ACC112 (cell line): ENCODE results near the gene TMEM132C.

Experiments used
- H2AFZ ChIP-seq: fragments of 200-600 bp; sonication (generic); one replicate; pipeline ENCODE4 v1.6.0; 2017; ENCODE audit warnings: antibody characterized with exemption, low read length; ENCODE audit not compliant: unreplicated experiment
- H3K27ac ChIP-seq: fragments of 200-600 bp; sonication (generic); 2 replicates; pipeline ENCODE4 v1.5.1; 2014; ENCODE audit warnings: low read depth, mild to moderate bottlenecking, antibody characterized with exemption, low read length, moderate library complexity
- H3K27me3 ChIP-seq: fragments of 200-600 bp; sonication (generic); 2 replicates; pipeline ENCODE4 v1.6.1; 2014; ENCODE audit warnings: mild to moderate bottlenecking, antibody characterized with exemption, low read length, moderate library complexity, mixed read lengths; ENCODE audit not compliant: insufficient read depth
- H3K36me3 ChIP-seq: fragments of 200-600 bp; sonication (generic); 2 replicates; pipeline ENCODE4 v1.6.1; 2016; ENCODE audit warnings: mild to moderate bottlenecking, antibody characterized with exemption, low read length, moderate library complexity, mixed read lengths; ENCODE audit not compliant: insufficient read depth
- H3K4me1 ChIP-seq: fragments of 200-600 bp; sonication (generic); one replicate; pipeline ENCODE4 v1.6.1; 2016; ENCODE audit warnings: low read length, mixed read lengths; ENCODE audit not compliant: insufficient read depth, unreplicated experiment, control insufficient read depth
- H3K4me3 ChIP-seq: fragments of 200-600 bp; sonication (generic); 2 replicates; pipeline ENCODE4 v1.5.1; 2014; ENCODE audit warnings: mild to moderate bottlenecking, low read depth, low read length
- H3K79me2 ChIP-seq: fragments of 200-600 bp; sonication (generic); one replicate; pipeline ENCODE4 v1.6.0; 2016; ENCODE audit warnings: low read length; ENCODE audit not compliant: control insufficient read depth, unreplicated experiment, insufficient read depth

TMEM132C gene

DNA sequence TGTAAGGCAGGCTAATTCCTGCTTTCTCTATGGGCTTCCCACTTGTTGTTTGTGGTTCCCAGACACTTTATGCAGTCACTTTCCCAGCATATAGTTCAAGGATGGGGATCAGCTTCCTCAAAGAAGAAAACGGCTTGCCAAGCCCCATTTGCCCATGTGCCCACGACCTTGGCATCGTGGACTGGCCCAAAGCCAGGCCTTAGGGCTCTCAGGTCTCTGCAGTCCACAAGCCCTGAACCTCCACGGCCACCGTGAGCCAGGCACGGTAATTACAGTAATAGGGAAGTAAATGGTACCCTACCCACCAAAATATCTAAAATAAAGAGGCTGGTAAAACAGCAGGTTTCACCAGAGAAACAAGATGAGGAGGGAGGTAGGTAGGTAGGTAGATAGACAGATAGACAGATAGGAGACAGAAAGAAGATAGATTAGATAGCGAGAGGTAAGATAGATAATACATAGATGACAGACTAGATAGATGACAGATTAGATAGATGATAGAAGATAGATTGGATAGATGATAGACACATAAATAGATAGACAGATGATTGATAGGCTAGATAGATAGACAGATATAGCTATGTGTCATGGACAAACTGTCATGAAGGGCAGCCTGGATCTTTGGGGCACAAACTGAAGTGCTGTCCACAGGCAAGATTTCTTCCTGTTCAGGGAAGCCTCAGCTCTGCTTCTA, 393.7 kb downstream of the TMEM132C start:
- Histone ChIP-seq H3K79me2 (no peaks in the 10 kb centered on the region), H3K36me3 (no peaks in the 10 kb centered on the region), H2AFZ (no peak overlapping the region), H3K27ac (no peak overlapping the region), H3K4me1 (no peaks in the 10 kb centered on the region), H3K4me3 (no peak overlapping the region), H3K27me3 (no peaks in the 10 kb centered on the region)

DNA sequence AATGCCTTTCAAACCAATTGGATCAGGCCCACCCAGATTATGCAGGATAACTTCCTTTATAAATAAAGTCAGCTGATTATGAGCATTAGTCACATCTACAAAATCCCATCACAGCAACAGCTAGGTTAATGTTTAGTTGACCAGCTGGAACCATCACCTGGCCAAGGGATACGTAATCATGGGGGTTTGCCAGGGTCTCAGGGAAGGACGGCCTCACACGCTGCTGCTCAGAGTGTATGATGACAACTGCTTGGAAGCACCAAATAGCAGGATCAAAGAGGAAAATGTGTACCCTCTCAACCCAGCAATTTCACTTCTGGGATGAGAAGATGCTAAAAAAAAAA, 394.2 kb downstream of the TMEM132C start:
- Histone ChIP-seq H3K36me3 (no peaks in the 10 kb centered on the region), H3K4me3 (no peak overlapping the region), H3K27me3 (no peaks in the 10 kb centered on the region), H3K4me1 (no peaks in the 10 kb centered on the region), H3K27ac (no peak overlapping the region), H3K79me2 (no peaks in the 10 kb centered on the region), H2AFZ (no peak overlapping the region)

GRCh38 chr12:128662101-128662500, 395.1 kb downstream of the TMEM132C start:
- Histone ChIP-seq H3K36me3 (no peaks in the 10 kb centered on the region), H3K4me3 (no peak overlapping the region), H3K27me3 (no peaks in the 10 kb centered on the region), H2AFZ (no peak overlapping the region), H3K27ac (no peak overlapping the region), H3K79me2 (no peaks in the 10 kb centered on the region), H3K4me1 (no peaks in the 10 kb centered on the region)

- H3K79me2 ChIP-seq: no peaks in the 10 kb centered on the region
- H3K36me3 ChIP-seq: no peaks in the 10 kb centered on the region
- no peak overlapping the region for H2AFZ ChIP-seq
- no peak overlapping the region for H3K4me3 ChIP-seq
- no peaks in the 10 kb centered on the region for H3K4me1 ChIP-seq
- H3K27me3 ChIP-seq: no peaks in the 10 kb centered on the region
- H3K27ac ChIP-seq: no peak overlapping the region
Measured at GRCh38 chr12:128664501-128664900, 397.5 kb downstream of the TMEM132C start.

DNA sequence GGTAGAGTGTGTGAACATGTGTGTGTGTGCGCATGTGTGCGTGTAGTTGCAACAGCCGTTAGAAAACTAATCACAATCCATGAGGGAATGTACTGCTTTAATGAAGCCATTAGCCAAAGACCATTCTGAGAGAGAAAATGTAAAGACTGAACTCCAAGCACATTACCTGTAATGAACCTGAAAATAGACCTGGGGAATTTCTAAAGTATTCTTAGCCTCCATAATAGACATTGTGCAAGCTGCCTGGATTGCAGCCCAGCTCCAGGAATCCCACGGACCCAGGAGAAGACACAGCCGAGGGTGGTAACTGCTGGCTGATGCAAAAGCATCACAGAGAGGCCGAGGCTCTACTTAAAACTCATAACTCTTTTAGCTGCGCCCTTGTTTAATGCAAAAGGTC, 400.2 kb downstream of the TMEM132C start:
- Histone ChIP-seq H2AFZ (no peak overlapping the region), H3K36me3 (no peaks in the 10 kb centered on the region), H3K4me3 (no peak overlapping the region), H3K27me3 (no peaks in the 10 kb centered on the region), H3K27ac (no peak overlapping the region), H3K4me1 (no peaks in the 10 kb centered on the region), H3K79me2 (no peaks in the 10 kb centered on the region)

- H3K27ac ChIP-seq: no peak overlapping the region
- H2AFZ ChIP-seq: no peak overlapping the region
Measured at GRCh38 chr12:128671528-128672042, 404.6 kb downstream of the TMEM132C start.

DNA sequence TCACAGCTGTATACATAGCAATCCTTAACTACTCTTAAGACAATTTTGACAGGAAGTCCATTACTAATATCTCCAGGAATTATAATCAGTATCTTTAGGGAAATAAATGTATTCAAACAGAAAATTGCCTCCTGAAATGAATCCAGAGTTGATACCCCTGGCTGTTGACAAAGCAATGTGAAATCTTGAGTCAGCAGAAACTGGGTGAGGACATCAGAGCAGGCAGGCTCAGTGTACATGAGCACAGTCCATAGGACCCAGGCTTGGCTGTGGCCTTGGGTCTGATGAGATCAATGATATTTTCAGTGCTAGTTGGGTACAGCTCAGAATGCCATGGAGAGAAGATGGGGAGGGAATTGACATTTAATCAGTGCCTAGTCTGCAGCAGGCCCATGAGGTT, 405.5 kb downstream of the TMEM132C start:
- Histone ChIP-seq H3K79me2 (no peaks in the 10 kb centered on the region), H3K36me3 (no peaks in the 10 kb centered on the region), H3K27ac (no peak overlapping the region), H2AFZ (no peak overlapping the region), H3K4me3 (no peak overlapping the region), H3K27me3 (no peaks in the 10 kb centered on the region), H3K4me1 (no peaks in the 10 kb centered on the region)

More at GRCh38 chr12:128671528-128672042, 404.6 kb downstream of the TMEM132C start:
- Histone ChIP-seq H3K27me3 (no peaks in the 10 kb centered on the region), H3K4me3 (no peak overlapping the region), H3K79me2 (no peaks in the 10 kb centered on the region), H3K36me3 (no peaks in the 10 kb centered on the region), H3K4me1 (no peaks in the 10 kb centered on the region)

DNA sequence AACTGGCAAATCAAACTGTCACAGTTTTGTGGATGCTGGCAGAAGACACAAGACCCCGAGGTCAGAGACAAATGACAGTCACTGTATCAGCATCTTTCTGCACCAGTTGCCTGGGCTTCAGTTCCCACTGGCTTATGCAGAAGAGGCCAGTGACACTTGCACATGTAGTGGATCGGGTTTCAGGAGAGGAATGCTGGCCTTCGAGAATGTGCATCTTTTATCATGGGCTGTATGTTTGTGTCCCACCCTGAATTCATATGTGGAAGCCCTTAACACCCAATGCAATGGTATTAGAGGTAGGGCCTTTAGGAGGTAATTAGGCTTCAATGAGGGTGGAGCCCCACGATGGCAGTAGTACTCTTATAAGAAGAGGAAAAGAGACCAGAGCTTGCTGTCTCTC, 405.9 kb downstream of the TMEM132C start:
- no peaks in the 10 kb centered on the region for H3K79me2 ChIP-seq
- H3K4me1 ChIP-seq: no peaks in the 10 kb centered on the region
- no peak overlapping the region for H2AFZ ChIP-seq
- H3K36me3 ChIP-seq: no peaks in the 10 kb centered on the region
- no peak overlapping the region for H3K27ac ChIP-seq
- H3K27me3 ChIP-seq: no peaks in the 10 kb centered on the region
- H3K4me3 ChIP-seq: no peak overlapping the region

GRCh38 chr12:128675576-128675975, 408.6 kb downstream of the TMEM132C start:
- Histone ChIP-seq H3K27ac (no peak overlapping the region), H3K4me3 (no peak overlapping the region), H3K36me3 (no peaks in the 10 kb centered on the region), H2AFZ (no peak overlapping the region), H3K79me2 (no peaks in the 10 kb centered on the region), H3K4me1 (no peaks in the 10 kb centered on the region), H3K27me3 (no peaks in the 10 kb centered on the region)

DNA sequence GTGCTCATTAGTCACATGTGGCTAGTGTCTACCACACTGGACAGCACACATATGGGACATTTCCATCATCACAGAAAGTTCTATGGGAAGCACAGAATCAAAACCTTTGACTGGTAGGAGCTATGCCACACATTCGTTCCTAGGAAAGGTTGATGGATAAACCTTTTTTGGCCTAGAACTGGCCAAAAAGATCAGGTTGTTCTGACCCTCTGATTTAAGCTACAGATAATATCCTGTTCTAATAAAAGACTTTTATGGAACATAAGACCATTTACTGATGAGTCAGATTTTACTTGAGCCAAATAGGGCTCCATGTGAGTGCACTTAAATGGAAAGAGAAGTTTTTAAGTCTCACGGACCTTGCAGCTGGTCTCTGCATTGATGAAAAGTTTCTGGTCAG, 413.6 kb downstream of the TMEM132C start:
- no peaks in the 10 kb centered on the region for H3K36me3 ChIP-seq
- H3K27me3 ChIP-seq: no peaks in the 10 kb centered on the region
- H3K4me3 ChIP-seq: no peak overlapping the region
- no peak overlapping the region for H3K27ac ChIP-seq
- no peak overlapping the region for H2AFZ ChIP-seq
- no peaks in the 10 kb centered on the region for H3K79me2 ChIP-seq
- H3K4me1 ChIP-seq: no peaks in the 10 kb centered on the region

GRCh38 chr12:128682548-128683275, 415.7 kb downstream of the TMEM132C start:
- Histone ChIP-seq H2AFZ (no peak overlapping the region), H3K27ac (no peak overlapping the region), H3K27me3 (no peaks in the 10 kb centered on the region), H3K4me3 (no peak overlapping the region), H3K4me1 (no peaks in the 10 kb centered on the region), H3K79me2 (no peaks in the 10 kb centered on the region), H3K36me3 (no peaks in the 10 kb centered on the region)
